ENCODE results near the gene TSEN54.

Gene TSEN54

DNA sequence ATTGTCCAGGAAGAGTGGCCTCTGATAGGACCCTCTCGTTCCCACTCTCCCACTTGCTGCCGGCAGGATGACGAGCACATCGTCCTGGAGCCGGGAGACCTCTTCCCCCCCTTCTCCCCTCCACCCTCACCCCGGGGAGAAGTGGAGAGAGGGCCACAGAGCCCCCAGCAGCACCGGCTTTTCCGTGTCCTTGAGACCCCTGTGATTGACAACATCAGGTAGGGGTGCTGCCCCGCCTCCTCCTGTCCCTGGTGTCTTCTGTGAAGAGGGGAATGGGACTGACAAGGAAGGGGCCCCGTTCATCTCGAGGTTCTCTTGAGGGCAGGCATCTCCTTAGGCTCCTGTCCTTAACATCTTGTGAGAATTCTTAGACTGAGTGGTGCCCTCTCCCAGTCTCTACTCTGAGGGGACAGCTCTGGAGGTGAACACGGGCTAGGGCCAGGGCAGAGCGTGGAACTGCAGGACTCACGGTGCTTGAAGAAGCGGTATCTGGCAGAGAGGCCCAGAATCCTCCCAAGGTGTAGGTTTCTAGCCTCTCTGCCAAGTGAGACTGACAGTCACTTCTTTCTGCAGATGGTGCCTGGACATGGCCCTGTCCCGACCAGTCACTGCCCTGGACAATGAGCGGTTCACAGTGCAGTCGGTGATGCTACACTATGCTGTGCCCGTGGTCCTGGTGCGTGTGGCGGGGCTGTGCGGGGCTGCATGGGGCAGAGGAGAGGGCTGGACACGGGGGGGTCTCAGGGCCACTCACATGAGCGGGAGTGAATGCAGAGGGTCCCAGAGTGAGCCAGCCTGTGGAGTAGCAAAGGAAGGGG lies 27.4 kb upstream of the TSEN54 start:
- DNase-seq, result no peak

DNA sequence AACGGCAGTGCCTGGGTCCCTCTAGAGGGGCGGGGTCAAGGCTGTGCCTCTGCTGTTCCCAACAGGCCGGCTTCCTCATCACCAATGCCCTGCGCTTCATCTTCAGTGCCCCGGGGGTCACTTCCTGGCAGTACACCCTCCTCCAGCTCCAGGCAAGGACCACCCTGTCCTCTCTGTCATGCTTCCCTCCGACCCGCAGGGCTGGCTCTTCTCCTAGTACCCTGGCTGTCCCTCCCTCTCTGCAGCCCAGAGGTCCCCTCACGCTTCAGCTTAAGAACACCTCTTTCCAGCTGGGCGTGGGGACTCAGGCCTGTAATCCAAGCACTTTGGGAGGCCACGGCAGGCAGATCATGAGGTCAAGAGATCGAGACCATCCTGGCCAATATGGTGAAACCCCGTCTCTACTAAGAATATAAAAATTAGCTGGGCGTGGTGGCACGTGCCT lies 26.8 kb upstream of the TSEN54 start:
- DNase-seq, result no peak

- DNase-seq, result no peak
Observed at GRCh38 chr17:75490173-75490743, 26.1 kb upstream of the TSEN54 start.

- no peak for DNase-seq
Observed at GRCh38 chr17:75490953-75491649, 25.2 kb upstream of the TSEN54 start.

GRCh38 chr17:75491680-75492079 lies 24.6 kb upstream of the TSEN54 start:
- no peak for DNase-seq

DNA sequence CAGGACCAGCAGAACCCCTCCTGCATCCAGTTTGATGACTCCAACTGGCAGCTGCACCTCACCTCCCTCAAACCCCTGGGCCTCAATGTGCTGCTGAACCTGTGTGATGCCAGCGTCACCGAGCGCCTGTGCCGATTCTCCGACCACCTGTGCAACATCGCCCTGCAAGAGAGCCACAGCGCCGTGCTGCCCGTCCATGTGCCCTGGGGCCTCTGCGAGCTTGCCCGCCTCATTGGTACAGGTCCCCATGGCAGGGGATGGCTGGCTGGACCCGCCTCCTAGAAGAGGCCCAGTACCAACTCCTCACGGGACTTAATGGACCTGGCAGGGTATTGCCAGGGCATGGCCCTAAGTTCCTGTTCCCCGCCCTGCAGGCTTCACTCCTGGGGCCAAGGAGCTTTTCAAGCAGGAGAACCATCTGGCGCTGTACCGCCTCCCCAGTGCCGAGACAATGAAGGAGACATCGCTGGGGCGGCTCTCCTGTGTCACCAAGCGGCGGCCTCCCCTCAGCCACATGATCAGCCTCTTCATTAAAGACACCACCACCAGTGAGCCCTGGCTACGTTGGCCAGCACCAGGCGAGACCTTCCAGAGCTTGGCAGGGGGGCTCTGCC lies 23.7 kb upstream of the TSEN54 start:
- no peak for DNase-seq

DNA sequence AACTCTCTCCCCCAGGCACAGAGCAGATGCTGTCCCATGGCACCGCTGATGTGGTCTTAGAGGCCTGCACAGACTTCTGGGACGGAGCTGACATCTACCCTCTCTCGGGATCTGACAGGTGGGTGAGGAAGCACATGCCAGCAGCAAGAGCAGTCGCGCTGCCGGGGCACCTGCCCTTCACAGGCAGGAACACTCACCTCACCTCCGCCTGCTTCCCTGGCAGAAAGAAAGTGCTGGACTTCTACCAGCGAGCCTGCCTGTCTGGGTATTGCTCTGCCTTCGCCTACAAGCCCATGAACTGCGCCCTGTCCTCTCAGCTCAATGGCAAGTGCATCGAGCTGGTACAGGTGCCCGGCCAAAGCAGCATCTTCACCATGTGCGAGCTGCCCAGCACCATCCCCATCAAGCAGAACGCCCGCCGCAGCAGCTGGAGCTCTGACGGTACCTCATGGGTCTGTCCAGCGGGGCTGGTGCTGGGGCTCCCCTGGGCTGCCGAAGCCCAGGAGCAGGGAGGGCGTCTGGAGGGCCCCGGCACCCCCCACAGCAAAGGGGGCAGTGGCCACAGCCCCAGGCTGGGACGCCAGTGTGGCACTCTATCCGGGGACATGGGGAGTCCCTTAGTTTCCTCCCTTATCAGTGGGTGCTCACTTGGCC lies 22.7 kb upstream of the TSEN54 start:
- no peak for DNase-seq

DNA sequence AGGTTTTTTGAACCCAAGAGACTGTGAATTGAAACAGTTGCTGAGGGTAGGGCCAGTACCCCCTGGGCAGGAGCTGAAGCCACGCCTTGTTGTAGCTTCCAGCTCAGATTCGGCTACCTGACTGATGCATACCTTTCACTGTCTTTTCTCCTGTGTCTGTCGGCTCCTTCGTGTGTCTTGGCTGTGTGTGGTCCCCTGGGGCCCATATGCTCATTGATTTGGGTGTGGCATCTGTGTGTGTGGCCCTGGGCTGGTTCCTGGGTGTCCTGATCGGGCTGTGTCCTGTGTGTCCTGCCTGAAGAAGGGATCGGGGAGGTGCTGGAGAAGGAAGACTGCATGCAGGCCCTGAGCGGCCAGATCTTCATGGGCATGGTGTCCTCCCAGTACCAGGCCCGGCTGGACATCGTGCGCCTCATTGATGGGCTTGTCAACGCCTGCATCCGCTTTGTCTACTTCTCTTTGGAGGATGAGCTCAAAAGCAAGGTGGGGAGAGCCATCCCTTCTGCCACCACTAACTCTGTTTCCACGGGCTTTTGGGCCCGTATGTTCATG lies 21.9 kb upstream of the TSEN54 start:
- DNase-seq, result no peak

- no peak for DNase-seq
Observed at GRCh38 chr17:75496005-75496404, 20.3 kb upstream of the TSEN54 start.

DNA sequence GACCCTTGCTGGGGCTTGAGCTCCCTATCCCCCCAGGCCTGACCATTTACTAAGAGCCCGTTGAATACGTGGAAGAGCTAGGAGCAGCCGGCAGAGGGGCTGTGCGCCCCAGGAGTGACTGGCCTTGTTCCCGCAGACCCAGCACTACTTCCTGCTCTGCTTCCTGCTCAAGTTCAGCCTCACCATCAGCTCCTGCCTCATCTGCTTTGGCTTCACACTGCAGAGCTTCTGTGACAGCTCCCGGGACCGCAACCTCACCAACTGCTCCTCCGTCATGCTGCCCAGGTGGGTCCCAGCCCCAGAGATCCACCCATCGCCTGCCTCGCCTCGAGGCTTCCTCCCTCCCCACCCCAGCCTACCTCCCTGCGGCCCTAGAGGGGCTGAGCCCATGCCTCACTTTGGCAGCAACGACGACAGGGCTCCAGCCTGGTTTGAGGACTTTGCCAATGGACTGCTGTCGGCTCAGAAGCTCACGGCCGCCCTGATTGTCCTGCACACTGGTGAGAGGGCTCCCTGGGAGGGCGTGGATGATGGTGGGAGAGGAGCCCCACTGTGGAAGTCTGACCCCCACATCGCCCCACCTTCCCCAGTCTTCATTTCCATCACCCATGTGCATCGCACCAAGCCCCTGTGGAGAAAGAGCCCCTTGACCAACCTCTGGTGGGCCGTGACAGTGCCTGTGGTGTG lies 18.1 kb upstream of the TSEN54 start:
- DNase-seq, result no peak

GRCh38 chr17:75498726-75499213 lies 17.6 kb upstream of the TSEN54 start:
- no peak for DNase-seq

- DNase-seq, result no peak
Observed at GRCh38 chr17:75499313-75500022, 16.9 kb upstream of the TSEN54 start.

- no peak for DNase-seq
Observed at GRCh38 chr17:75500419-75501216, 15.7 kb upstream of the TSEN54 start.

DNA sequence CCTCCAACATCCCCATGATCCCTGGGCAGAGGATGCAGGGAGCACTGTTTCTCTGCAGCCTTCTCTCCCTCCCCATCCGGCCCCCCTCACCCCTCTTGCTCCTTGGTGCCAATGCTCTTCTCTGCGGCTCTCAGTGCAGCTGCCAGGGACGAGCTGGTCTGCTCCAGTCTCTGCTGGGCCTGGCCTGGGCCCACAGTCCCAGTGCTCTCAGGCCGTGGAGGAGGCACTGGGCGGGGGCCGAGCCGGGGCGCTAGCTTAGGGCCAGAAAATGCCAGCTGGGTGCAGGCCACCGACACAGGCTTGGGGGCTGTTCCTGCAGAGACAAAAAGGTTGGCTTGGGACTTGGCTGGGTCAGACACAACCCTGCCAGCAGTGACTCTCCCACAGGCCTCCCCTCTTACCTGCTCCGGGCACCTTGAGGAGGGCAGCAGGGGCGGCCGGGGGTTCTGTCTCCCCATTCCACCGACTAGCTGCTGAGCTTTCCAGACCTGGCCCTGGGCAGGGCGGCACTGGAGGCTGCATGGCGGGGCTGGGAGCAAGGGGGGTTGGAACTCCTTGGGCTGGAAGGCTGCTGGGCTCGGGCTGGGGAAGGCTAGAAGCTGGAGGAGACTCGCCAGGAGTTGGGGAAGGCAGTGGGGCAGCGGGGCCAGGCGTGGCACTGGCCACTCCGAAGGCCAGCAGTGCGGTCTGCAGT lies 14.8 kb upstream of the TSEN54 start:
- DNase-seq, result no peak

DNA sequence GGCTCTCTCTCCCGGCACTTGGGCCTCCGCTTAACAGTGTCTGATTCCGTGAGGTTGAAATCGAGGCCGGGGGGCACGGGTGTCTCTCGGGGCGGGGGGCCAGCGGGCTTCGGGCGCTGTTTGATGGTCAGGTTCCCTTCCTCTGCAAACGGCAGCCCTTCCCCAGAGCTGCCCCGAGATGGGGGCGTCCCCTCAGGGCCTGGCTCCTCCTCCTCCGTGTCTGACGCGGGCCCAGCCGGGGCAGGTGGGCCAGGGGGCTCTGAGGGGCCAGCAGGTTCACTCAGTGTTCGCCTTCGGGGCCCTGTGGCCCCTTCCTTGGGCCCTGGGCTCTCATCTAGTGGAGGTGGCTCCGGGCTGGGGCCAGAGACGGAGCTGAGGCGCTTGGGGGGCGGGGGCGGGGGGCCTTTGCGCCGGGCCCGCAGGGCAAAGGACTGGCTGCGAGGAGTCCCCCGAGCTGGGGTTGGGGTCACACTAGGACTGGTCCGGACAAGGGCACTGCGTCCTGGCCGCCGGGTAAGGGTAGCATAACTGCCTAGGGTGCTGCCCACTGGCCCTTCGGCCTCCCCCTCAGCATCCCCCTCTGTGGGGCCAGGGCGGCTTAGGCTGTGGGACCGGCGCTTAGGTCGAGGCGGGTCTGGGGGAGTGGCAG lies 14.1 kb upstream of the TSEN54 start:
- DNase-seq, result no peak

DNA sequence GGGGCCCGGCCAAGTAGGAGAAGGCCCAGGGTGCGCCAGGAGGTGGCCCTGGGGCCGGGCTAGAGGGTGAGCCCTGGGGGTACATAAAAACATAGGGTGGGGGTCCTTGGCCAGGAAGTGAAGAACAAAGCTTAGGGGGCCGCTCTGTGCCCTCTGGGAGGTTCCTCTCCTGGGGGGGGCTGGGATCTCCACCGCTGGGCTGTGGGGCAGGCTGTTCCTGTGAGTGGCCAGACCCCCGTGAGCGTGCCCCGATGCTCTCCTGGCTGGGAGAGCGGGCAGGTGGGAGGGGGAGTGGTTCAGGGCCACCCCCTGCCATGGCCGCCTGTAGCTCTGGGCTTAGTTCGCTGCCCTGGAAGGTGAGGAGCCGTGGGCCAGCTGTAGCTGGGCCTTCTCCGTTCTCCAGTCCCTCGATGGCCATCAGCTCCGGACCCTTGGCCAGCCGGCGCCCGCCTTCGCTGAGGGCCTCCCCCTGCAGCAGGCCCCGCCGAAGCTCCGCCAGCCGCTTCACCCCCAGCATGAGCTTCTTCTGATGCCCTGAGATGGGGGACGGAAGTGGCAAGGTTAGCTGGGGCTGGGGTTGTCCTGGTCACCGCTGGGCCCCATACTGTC lies 13.5 kb upstream of the TSEN54 start:
- no peak for DNase-seq

DNA sequence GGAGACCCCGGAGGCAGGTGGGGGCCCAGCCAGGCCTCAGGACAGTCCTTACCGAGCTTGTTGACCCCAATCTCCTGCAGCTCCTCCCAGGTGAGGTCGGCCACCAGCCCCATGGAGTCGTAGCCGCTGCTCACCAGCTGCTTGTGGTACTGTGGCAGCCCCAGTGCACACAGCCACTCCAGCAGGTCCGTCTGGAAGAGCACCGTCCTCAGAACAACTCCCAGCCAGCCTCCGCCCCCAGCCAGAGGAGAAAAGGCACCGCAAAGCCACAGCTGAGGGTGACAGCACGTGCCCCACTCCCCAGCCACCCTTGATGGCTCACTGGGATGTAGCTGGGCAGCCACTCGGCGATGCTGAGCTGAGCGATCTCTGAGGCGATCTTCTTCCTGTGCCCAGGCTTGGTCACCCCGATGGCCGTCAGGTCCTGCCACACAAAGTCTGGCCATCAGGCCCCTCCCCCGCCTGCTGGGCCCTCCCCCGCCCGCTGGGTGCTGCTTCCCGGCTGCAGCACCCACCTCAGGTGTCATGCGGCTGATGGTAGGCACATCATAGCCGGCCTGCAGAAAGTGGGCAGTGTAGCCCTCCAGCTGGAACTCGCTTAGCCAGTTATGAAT lies 12.9 kb upstream of the TSEN54 start:
- DNase-seq, result no peak

- DNase-seq, result no peak
Observed at GRCh38 chr17:75503976-75504346, 12.4 kb upstream of the TSEN54 start.
